OCI-LY3 (cell line): ENCODE data around the gene MRPS14.
A peak's percentile ranks its signal among the peaks of the same experiment; 100 is the strongest.

Experiments used
- H2AFZ ChIP-seq: fragments of 200-600, 300-600 bp; shearing (Covaris generic); 2 replicates; pipeline ENCODE4 v1.6.0; 2014; ENCODE audit warnings: antibody characterized with exemption, low read depth, low read length
- H3K27ac ChIP-seq: fragments of 200-600, 300-600 bp; sonication (generic); 2 replicates; pipeline ENCODE4 v1.5.1; 2014; ENCODE audit warnings: mild to moderate bottlenecking, low read length, moderate library complexity, mixed read lengths
- H3K27me3 ChIP-seq: fragments of 200-600, 300-600 bp; sonication (generic); 2 replicates; pipeline ENCODE4 v1.6.1; 2014; ENCODE audit warnings: low read depth, low read length, mixed read lengths
- H3K36me3 ChIP-seq: fragments of 200-600, 300-600 bp; sonication (generic); replicated peaks from 2 replicates; pipeline ENCODE3; 2014; ENCODE audit warnings: low read depth, low read length, mixed read lengths
- H3K4me1 ChIP-seq: fragments of 300-600, 200-600 bp; sonication (generic); 2 replicates; pipeline ENCODE4 v1.6.1; 2014; ENCODE audit warnings: low read length, mixed read lengths
- H3K4me2 ChIP-seq: fragments of 200-600, 300-600 bp; sonication (generic); 2 replicates; pipeline ENCODE4 v1.6.1; 2014; ENCODE audit warnings: low read length, mixed read lengths
- H3K4me3 ChIP-seq: fragments of 300-600, 200-600 bp; sonication (generic); 2 replicates; pipeline ENCODE4 v1.5.1; 2014; ENCODE audit warnings: antibody characterized with exemption, mild to moderate bottlenecking, low read length, moderate library complexity
- H3K79me2 ChIP-seq: fragments of 300-600, 200-600 bp; shearing (Covaris generic); 2 replicates; pipeline ENCODE4 v1.6.1; 2014; ENCODE audit warnings: mild to moderate bottlenecking, low read length, mixed read lengths
- H3K9ac ChIP-seq: fragments of 300-600, 200-600 bp; shearing (Covaris generic); 2 replicates; pipeline ENCODE4 v1.6.0; 2014; ENCODE audit warnings: mild to moderate bottlenecking, low read length, moderate library complexity
- H3K9me3 ChIP-seq: fragments of 200-600, 300-600 bp; shearing (Covaris generic); 2 replicates; pipeline ENCODE4 v1.6.1; 2014; ENCODE audit warnings: low read length, mixed read lengths; ENCODE audit not compliant: insufficient read depth
- H4K20me1 ChIP-seq: fragments of 200-600, 300-600 bp; sonication (generic); 2 replicates; pipeline ENCODE4 v1.6.1; 2016; ENCODE audit warnings: low read length, mixed read lengths; ENCODE audit not compliant: insufficient read depth
- EZH2phosphoT487 ChIP-seq: fragments of 200-600 bp; shearing (Covaris generic); IDR thresholded peaks from 2 replicates; pipeline ENCODE4 v1.6.1; 2018; ENCODE audit warnings: antibody characterized with exemption, mixed run types, low read depth
- TF ChIP-seq, protein P1 (sequence below): fragments of 200-600, 300-600 bp; sonication (generic); IDR thresholded peaks from 2 replicates; pipeline ENCODE4 v1.5.1; 2014; ENCODE audit warnings: antibody characterized with exemption, low read length, low read depth

The MRPS14 gene

DNA sequence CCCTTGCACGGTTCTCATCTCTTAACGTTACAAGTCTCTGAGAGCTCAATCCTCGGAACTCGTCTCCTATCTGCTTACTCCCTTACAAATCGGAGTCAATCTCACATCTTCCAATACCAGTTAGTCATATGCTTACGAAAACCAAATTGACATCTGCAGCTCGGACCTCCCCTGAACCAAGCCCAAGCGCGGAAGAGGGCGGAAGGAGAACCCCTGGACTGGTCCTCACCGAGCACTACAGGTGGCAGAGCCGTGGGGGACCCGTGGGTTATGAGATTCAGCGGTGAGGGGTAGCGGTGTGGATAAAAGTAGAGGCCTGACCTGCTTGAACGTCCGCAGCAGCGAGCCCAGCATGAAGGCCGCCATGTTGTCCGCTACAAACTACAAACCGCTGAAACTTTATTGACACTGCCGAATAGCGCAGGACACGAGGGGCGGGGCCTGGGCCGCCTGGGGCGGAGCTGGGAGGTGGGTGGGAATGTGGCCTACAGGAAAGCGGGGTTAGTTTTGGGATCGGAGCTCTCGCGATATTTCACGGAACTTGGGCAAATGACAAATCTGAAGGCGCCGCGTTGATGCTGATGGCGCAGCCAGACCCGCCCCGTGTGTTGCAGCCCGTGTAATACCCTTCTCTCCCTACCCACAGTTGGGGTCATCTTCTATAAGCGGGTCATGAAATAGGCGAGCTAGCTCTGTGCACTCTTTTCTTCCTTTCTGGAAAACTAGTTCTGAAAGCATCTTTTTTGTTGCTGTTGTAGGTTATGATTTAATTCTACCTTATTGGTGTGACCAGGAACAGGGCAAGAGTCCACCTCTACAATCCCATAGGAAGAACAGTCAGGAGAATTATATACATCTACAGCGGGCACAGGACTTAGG lies at the start of gene MRPS14:
Gene MRPS14, minus strand, starts transcription at position 383 of the 879 bp plus-strand sequence. Its CDS starts 17 bp downstream, at position 366.
- no peaks in the 10 kb centered on the region for H3K27me3 ChIP-seq
- TF ChIP-seq EZH2phosphoT487 = no peak
- TF ChIP-seq, protein P1, sequence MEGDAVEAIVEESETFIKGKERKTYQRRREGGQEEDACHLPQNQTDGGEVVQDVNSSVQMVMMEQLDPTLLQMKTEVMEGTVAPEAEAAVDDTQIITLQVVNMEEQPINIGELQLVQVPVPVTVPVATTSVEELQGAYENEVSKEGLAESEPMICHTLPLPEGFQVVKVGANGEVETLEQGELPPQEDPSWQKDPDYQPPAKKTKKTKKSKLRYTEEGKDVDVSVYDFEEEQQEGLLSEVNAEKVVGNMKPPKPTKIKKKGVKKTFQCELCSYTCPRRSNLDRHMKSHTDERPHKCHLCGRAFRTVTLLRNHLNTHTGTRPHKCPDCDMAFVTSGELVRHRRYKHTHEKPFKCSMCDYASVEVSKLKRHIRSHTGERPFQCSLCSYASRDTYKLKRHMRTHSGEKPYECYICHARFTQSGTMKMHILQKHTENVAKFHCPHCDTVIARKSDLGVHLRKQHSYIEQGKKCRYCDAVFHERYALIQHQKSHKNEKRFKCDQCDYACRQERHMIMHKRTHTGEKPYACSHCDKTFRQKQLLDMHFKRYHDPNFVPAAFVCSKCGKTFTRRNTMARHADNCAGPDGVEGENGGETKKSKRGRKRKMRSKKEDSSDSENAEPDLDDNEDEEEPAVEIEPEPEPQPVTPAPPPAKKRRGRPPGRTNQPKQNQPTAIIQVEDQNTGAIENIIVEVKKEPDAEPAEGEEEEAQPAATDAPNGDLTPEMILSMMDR = no peak
- peaks cover 11% of the 10 kb centered on the region for H3K4me1 ChIP-seq
- peak within 1 kb of the TSS; percentile 60 for H3K27ac ChIP-seq
- H4K20me1 ChIP-seq = peaks cover 5% of the 10 kb centered on the region; the same call in 1 of the 2 replicates
- peaks cover 4% of the 10 kb centered on the region; the same call in 1 of the 2 replicates for H3K9me3 ChIP-seq
- peak within 1 kb of the TSS; percentile 91 for H3K9ac ChIP-seq
- H3K79me2 ChIP-seq = peaks cover 36% of the 10 kb centered on the region
- peaks cover 1% of the 10 kb centered on the region for H3K36me3 ChIP-seq
- H3K4me3 ChIP-seq = peak within 1 kb of the TSS; percentile 89
- H3K4me2 ChIP-seq = peak within 1 kb of the TSS; percentile 91
- H2AFZ ChIP-seq = peak within 1 kb of the TSS; percentile 92

DNA sequence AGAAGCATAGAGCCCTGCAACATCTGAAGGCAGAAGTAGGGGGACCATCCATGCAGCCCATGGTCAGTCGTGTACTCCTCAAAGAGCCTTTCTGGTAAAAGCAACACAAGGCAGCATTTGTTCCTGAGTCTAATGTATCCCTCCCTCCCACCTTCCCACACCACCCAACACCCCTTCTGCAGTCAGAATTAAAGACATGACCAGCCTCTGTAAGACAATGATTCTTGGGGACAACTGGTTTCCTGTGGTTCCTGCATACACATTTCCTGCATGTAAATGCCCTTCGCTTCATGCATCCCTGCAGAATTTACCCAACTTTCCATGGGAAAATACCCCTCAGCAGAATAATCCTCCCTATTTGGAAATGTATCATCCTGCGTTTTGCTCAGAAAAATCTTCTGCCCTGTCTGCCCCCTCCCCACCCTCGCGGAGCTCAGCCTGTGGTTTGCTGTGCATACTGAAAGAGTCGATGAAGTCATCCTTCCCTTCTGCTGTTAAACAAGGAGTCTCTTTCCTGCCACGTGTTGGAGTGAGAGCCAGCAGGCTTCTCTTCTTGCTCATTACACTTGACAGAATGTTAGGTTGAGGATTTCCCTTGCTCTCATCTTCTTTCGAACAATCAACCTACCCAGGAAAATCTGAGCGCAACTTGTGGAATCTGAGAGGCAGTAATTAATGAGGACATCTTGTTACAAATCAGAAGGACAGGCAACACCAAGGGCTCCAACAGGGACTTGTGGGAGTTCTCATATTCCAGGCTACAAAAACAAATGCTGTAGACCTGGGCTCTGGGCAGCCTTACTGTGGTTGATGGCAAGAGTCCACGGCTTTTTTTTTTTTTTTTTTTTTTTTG lies 49.1 kb upstream of the MRPS14 start:
- peak overlapping the region; percentile 22; the same call in 1 of the 2 replicates for H3K4me2 ChIP-seq
- H3K36me3 ChIP-seq = no peaks in the 10 kb centered on the region
- no peak overlapping the region for H3K4me3 ChIP-seq
- no peaks in the 10 kb centered on the region for H4K20me1 ChIP-seq
- H3K4me1 ChIP-seq = 0 out of 2 replicates have a peak, but pooled peaks cover 3% of the 10 kb centered on the region
- H3K27ac ChIP-seq = no peak overlapping the region
- peaks cover 55% of the 10 kb centered on the region for H3K27me3 ChIP-seq
- H3K79me2 ChIP-seq = no peaks in the 10 kb centered on the region
- H3K9me3 ChIP-seq = no peaks in the 10 kb centered on the region
- H2AFZ ChIP-seq = no peak overlapping the region
- H3K9ac ChIP-seq = no peak overlapping the region
- TF ChIP-seq, protein P1 = no peak
- no peak for TF ChIP-seq EZH2phosphoT487

DNA sequence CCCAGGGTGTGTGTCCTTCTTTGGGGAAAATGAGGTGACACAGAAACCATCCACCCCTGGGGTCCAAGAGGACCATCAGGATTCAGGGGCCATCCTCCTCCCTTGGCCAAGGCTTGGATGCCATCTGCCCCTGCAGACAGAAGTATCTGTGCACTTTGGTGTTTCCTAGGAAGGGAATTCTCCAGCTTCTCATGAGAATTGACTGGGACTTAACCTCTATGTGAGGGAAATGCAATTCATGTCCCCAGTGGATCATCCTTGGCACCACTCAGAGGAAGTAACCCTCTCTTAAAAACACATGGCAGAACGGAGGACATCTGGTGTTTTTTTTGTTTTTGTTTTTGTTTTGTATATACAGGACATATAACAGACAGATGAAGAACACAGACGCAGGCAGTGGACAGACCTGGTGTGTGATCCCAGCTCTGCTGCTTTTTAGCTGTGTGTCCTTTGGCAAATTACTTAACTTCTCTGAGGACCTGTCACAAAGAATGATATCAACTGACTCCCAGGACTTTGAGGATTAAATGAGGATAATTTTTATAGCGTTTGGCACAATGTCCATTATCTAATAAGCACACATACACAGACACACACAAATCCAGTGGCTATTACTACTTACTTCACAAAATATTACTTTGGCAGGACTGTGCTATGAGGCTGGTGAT lies 48.2 kb upstream of the MRPS14 start:
- Histone ChIP-seq H3K4me3 (no peak overlapping the region), H2AFZ (no peak overlapping the region), H3K36me3 (no peaks in the 10 kb centered on the region), H3K4me1 (0 out of 2 replicates have a peak, but pooled peaks cover 3% of the 10 kb centered on the region), H3K27me3 (peaks cover 61% of the 10 kb centered on the region), H3K79me2 (no peaks in the 10 kb centered on the region), H3K9ac (no peak overlapping the region), H3K4me2 (no peak overlapping the region), H3K9me3 (no peaks in the 10 kb centered on the region), H3K27ac (no peak overlapping the region), H4K20me1 (no peaks in the 10 kb centered on the region)
- TF ChIP-seq EZH2phosphoT487 = no peak
- TF ChIP-seq, protein P1 = no peak
